Stimulated activated naive CD8-positive, alpha-beta T cell treated with anti-CD3 and anti-CD28 coated beads, Interleukin-15, amount 100 ng/mL, for 72 hours (primary cell): ENCODE results near the gene PATL2.
"Not testable (repeated sequence)": the region's sequence is repeated elsewhere in the genome, so short reads cannot be mapped to it uniquely, and the experiment has no call there.

Experiments used
- ATAC-seq: fragments of 150-1000 bp; cut with Tn5 transposase; 2 replicates; pipeline ENCODE4 v1.10.0; 2021; ENCODE audit warnings: mild to moderate bottlenecking, moderate library complexity
- DNase-seq, 2 donors: peaks; one replicate each; pipeline ENCODE4 v3.0.0; 2021 to 2022
- H3K27ac Mint-ChIP-seq, 2 donors: one replicate each; pipeline ENCODE4 v1.8.0; 2022; ENCODE audit warnings: mild to moderate bottlenecking in 2 of 2, mixed read lengths in 2 of 2, moderate library complexity in 2 of 2
- H3K27me3 Mint-ChIP-seq: one replicate; pipeline ENCODE4 v1.8.0; 2022; ENCODE audit warnings: mixed read lengths
- H3K4me1 Mint-ChIP-seq: one replicate; pipeline ENCODE4 v1.8.0; 2022; ENCODE audit warnings: mild to moderate bottlenecking, mixed read lengths
- H3K4me3 Mint-ChIP-seq, 2 donors: one replicate each; pipeline ENCODE4 v1.8.0; 2022; ENCODE audit warnings: mild to moderate bottlenecking in 2 of 2, mixed read lengths in 2 of 2, moderate library complexity in 1 of 2
- H3K9me3 Mint-ChIP-seq, 2 donors: one replicate each; pipeline ENCODE4 v1.8.0; 2022; ENCODE audit warnings: mixed read lengths in 2 of 2

The PATL2 gene

GRCh38 chr15:44654858-44655257 lies 56.3 kb downstream of the PATL2 start:
- no peak for DNase-seq
- H3K4me3 Mint-ChIP-seq: no peak overlapping the region
- H3K9me3 Mint-ChIP-seq: no peaks in the 10 kb centered on the region
- no peaks in the 10 kb centered on the region for H3K27me3 Mint-ChIP-seq
- ATAC-seq: no peak
- H3K27ac Mint-ChIP-seq: no peak overlapping the region
- H3K4me1 Mint-ChIP-seq: peaks cover 41% of the 10 kb centered on the region

- H3K27me3 Mint-ChIP-seq: no peaks in the 10 kb centered on the region
- ATAC-seq (no peak), DNase-seq (no peak)
- no peak overlapping the region for H3K4me3 Mint-ChIP-seq
- H3K9me3 Mint-ChIP-seq: peaks cover 13 to 18% of the 10 kb centered on the region in 2 donors
- peaks cover 50% of the 10 kb centered on the region for H3K4me1 Mint-ChIP-seq
- H3K27ac Mint-ChIP-seq: no peak overlapping the region
Observed at GRCh38 chr15:44647637-44648036, 63.5 kb downstream of the PATL2 start.

- ATAC-seq (no peak), DNase-seq (no peak)
- Mint-ChIP-seq H3K27ac (no peak overlapping the region), H3K4me1 (peaks cover 49% of the 10 kb centered on the region), H3K9me3 (peaks cover 13 to 18% of the 10 kb centered on the region in 2 donors), H3K4me3 (no peak overlapping the region), H3K27me3 (no peaks in the 10 kb centered on the region)
Observed at GRCh38 chr15:44647036-44647435, 64.1 kb downstream of the PATL2 start.

GRCh38 chr15:44646460-44646859 lies 64.7 kb downstream of the PATL2 start:
- Mint-ChIP-seq H3K4me1 (peaks cover 47% of the 10 kb centered on the region), H3K9me3 (peaks cover 13 to 18% of the 10 kb centered on the region in 2 donors), H3K27ac (peak overlapping the region in 1 of 2 donors; percentile 40), H3K27me3 (no peaks in the 10 kb centered on the region), H3K4me3 (no peak overlapping the region)
- no peak for ATAC-seq
- no peak for DNase-seq

- Mint-ChIP-seq H3K27me3 (no peaks in the 10 kb centered on the region), H3K4me3 (no peak overlapping the region), H3K9me3 (peaks cover 12 to 16% of the 10 kb centered on the region in 2 donors), H3K4me1 (peaks cover 32% of the 10 kb centered on the region), H3K27ac (no peak overlapping the region)
- ATAC-seq (no peak), DNase-seq (no peak)
Observed at GRCh38 chr15:44641651-44642050, 69.5 kb downstream of the PATL2 start.

- no peak for DNase-seq
- Mint-ChIP-seq H3K4me3 (no peak overlapping the region), H3K27ac (peak overlapping the region in 1 of 2 donors; percentile 82), H3K27me3 (no peaks in the 10 kb centered on the region), H3K4me1 (peaks cover 15% of the 10 kb centered on the region), H3K9me3 (no peaks in the 10 kb centered on the region)
- no peak for ATAC-seq
Observed at GRCh38 chr15:44636976-44637375, 74.1 kb downstream of the PATL2 start.

GRCh38 chr15:44633603-44634002 lies 77.5 kb downstream of the PATL2 start:
- H3K9me3 Mint-ChIP-seq: no peaks in the 10 kb centered on the region
- H3K27me3 Mint-ChIP-seq: no peaks in the 10 kb centered on the region
- ATAC-seq: peak; percentile 90
- peak; percentile 20 to 48 for DNase-seq
- H3K4me3 Mint-ChIP-seq: peak overlapping the region; percentile 54 to 77
- peak overlapping the region; percentile 99 to 100 for H3K27ac Mint-ChIP-seq
- H3K4me1 Mint-ChIP-seq: peaks cover 15% of the 10 kb centered on the region

- H3K27ac Mint-ChIP-seq, H3K9me3 Mint-ChIP-seq, H3K27me3 Mint-ChIP-seq, ATAC-seq, H3K4me3 Mint-ChIP-seq, DNase-seq: not testable (repeated sequence)
- peaks cover 13% of the 10 kb centered on the region for H3K4me1 Mint-ChIP-seq
Observed at GRCh38 chr15:44625286-44625685, 85.8 kb downstream of the PATL2 start.

- Mint-ChIP-seq H3K4me1 (peaks cover 13% of the 10 kb centered on the region), H3K27ac (no peak overlapping the region), H3K27me3 (no peaks in the 10 kb centered on the region), H3K4me3 (no peak overlapping the region), H3K9me3 (no peaks in the 10 kb centered on the region)
- ATAC-seq (no peak), DNase-seq (no peak)
Observed at GRCh38 chr15:44623178-44623577, 87.9 kb downstream of the PATL2 start.

- ATAC-seq (no peak), DNase-seq (no peak)
Observed at GRCh38 chr15:44620081-44620480, 91.0 kb downstream of the PATL2 start.

GRCh38 chr15:44616974-44617373 lies 94.1 kb downstream of the PATL2 start:
- H3K27me3 Mint-ChIP-seq: no peaks in the 10 kb centered on the region
- no peak for ATAC-seq
- no peak overlapping the region for H3K4me3 Mint-ChIP-seq
- H3K4me1 Mint-ChIP-seq: no peaks in the 10 kb centered on the region
- no peak for DNase-seq
- peak overlapping the region in 1 of 2 donors; percentile 25 for H3K27ac Mint-ChIP-seq
- H3K9me3 Mint-ChIP-seq: no peaks in the 10 kb centered on the region

More at GRCh38 chr15:44620081-44620480, 91.0 kb downstream of the PATL2 start:
- H3K4me3 Mint-ChIP-seq: no peak overlapping the region
- H3K4me1 Mint-ChIP-seq: peaks cover 6% of the 10 kb centered on the region
- H3K27me3 Mint-ChIP-seq: no peaks in the 10 kb centered on the region
- H3K9me3 Mint-ChIP-seq: no peaks in the 10 kb centered on the region
- no peak overlapping the region for H3K27ac Mint-ChIP-seq
